Measurements from ENCODE around the gene GH1.
A peak's percentile ranks its signal among the peaks of the same experiment; 100 is the strongest.

The GH1 gene

GRCh38 chr17:63960006-63960405, 41.4 kb upstream of the GH1 start:
- TF ChIP-seq CTCF (IDR thresholded peaks at IDR 0.05; ENCODE audit: low read depth, low read length, missing control alignments), result no peak
- H3K4me3 ChIP-seq (replicated peaks; ENCODE audit: low read depth, low read length), result no peak overlapping the region
- no peak for DNase-seq (ENCODE audit: extremely low read depth, low read depth)

DNA sequence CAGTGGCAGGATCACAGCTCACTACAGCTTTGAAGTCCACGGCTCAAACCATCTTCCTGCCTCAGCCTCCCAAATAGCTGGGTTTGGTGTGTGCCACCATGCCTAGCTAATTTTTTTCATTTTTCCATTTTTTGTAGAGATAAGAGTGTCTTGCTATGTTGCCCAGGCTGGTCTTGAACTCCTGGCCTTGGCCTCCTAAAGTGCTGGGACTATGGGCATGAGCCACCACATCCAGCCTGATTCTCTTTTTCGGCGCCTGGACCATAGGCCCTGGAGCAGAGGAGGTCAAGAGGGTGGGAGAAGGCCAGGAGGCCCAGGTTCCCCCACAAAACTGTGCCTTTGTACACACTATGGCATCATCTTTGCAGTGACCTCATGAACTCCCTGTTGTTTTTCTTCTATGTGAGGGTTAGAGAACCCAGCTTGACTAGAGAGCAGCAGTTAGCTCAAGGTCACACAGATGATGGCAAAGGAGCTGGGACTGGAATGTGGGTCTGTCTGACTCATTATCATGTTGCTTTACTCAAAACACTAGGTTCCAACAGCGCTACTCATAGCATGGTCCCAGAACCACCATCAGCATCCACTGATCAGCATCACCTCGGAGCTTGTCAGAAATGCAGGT, 37.8 kb upstream of the GH1 start:
- DNase-seq (ENCODE audit: extremely low read depth, low read depth), result no peak
- H3K4me3 ChIP-seq (replicated peaks; ENCODE audit: low read depth, low read length), result no peak overlapping the region
- no peak for TF ChIP-seq CTCF (IDR thresholded peaks at IDR 0.05; ENCODE audit: low read depth, low read length, missing control alignments)

- no peak for DNase-seq (ENCODE audit: extremely low read depth, low read depth)
- no peak overlapping the region for H3K4me3 ChIP-seq (replicated peaks; ENCODE audit: low read depth, low read length)
- no peak for TF ChIP-seq CTCF (IDR thresholded peaks at IDR 0.05; ENCODE audit: low read depth, low read length, missing control alignments)
Measured at GRCh38 chr17:63955791-63956190, 37.2 kb upstream of the GH1 start.

GRCh38 chr17:63955232-63955631, 36.6 kb upstream of the GH1 start:
- TF ChIP-seq CTCF (IDR thresholded peaks at IDR 0.05; ENCODE audit: low read depth, low read length, missing control alignments), result no peak

DNA sequence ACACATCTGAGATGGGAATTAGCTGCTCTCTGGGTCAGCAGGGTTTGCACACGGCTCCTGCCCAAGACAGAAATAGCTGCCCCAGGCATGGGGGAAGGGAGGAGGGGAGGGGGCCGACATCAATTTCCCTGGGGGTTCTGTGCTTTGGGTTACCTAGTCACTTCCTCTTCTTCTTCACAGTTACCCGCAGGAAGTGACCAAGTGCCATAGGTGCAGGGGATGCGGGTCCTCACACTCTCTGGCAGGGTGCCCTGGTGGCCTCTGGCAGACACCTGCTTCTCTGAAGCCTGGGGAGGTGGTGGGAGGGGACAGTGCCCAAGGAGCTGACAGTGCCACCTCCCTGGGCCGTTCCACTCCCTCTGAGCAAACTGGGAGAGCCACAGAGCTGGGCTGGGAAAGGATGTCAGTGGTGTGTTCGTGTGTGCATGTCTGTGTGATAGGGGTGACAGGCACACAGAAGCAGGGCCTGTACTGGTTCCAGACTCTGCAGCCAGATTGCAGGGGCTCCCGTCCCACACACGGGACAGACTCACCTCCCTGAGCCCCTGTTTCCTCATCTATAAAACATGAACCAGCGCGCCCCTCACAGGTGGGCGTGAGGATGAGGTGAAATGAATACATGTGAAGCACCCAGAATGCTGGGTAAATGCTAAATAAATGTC, 35.9 kb upstream of the GH1 start:
- H3K4me3 ChIP-seq (replicated peaks; ENCODE audit: low read depth, low read length), result no peak overlapping the region
- TF ChIP-seq CTCF (IDR thresholded peaks at IDR 0.05; ENCODE audit: low read depth, low read length, missing control alignments), result no peak
- no peak for DNase-seq (ENCODE audit: extremely low read depth, low read depth)

More at GRCh38 chr17:63955232-63955631, 36.6 kb upstream of the GH1 start:
- no peak for DNase-seq (ENCODE audit: extremely low read depth, low read depth)
- no peak overlapping the region for H3K4me3 ChIP-seq (replicated peaks; ENCODE audit: low read depth, low read length)

DNA sequence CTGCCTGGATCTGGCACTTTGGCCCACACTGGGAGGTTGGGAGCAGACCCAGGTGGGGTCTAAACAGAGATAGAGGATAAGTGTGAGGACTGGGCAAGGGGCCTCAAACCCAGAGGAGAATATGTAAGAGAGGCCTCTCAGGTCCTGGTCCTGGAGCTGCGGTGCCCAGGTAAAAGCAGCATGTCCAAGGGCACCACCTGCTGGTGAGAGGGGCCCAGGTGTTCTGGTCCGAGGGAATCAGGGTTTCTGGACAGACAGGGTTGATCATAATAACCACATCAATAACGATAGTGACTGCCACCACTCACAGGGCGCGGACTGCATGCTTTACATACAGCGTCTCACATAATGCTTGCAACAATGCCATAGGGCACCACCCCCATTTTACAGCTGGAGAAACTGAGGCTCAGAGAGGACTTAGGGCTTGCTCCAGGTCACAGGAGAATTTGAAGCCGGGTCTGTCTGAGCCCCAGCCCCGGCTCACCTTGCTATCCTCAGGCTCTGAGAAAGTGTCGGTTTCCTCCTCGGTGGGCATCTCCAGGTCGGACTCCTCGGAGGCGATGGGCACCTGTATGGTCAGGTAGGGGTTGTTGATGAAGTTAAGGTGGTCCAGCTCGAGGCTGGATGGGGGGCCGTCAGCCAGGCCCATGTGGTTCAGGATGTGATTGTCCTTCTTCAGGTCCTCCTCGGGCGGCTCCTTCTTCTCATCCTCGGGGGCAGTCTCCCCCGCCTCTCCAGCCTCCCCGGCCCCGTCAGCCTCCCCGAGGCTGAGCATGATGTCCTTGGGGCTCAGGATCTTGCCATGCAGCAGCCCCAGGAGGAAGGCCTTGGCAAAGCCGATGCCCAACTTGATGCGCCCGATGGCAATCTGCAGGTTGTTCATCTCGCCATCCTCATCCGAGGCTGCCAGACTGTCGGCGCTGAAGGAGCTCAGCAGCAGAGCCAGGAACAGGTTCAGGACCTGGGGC, 32.6 kb upstream of the GH1 start:
- DNase-seq (ENCODE audit: extremely low read depth, low read depth), result no peak
- no peak overlapping the region for H3K4me3 ChIP-seq (replicated peaks; ENCODE audit: low read depth, low read length)
- TF ChIP-seq CTCF (IDR thresholded peaks at IDR 0.05; ENCODE audit: low read depth, low read length, missing control alignments), result peak; percentile 30

Measured in HFF-Myc (cell line).